Measurements from ENCODE around the gene PSMB2. TPM values are rescaled to one million over a fixed set of nuclear protein-coding genes. Genes with fewer than 3 reads are reported as not detected.

PSMB2 gene
- total and polyA plus RNA-seq, 4 donors, result 27.7 to 38.3 (median 36.1) TPM

GRCh38 chr1:35574655-35575415 is 66.5 kb downstream of the PSMB2 start:
- intact Hi-C loops (cut with DNase I), result no loop called here
- H3K27me3 ChIP-seq (ENCODE audit: control insufficient read depth in 1 of 2, insufficient read depth in 2 of 2, low read length in 1 of 2), result no peaks in the 10 kb centered on the region
- ATAC-seq (ENCODE audit: low FRiP score), result no peak
- DNase-seq, result peak in 1 of 2 donors; percentile 64
- H3K36me3 ChIP-seq (ENCODE audit: control insufficient read depth in 1 of 2, insufficient read depth in 2 of 2, low read length in 1 of 2), result no peaks in the 10 kb centered on the region
- WGBS, 2 donors, result 94% methylated on average over 30 of the region's 30 CpGs
- H3K27ac ChIP-seq (ENCODE audit: low read depth in 1 of 2, low read length in 2 of 2), result no peak overlapping the region
- no peaks in the 10 kb centered on the region for H3K4me1 ChIP-seq (ENCODE audit: control insufficient read depth in 1 of 2, insufficient read depth in 2 of 2, low read length in 2 of 2)
- H3K9me3 ChIP-seq (ENCODE audit: control insufficient read depth, low read length), result no peaks in the 10 kb centered on the region
- no peak overlapping the region for H3K4me3 ChIP-seq (ENCODE audit: low read length in 2 of 2)

DNA sequence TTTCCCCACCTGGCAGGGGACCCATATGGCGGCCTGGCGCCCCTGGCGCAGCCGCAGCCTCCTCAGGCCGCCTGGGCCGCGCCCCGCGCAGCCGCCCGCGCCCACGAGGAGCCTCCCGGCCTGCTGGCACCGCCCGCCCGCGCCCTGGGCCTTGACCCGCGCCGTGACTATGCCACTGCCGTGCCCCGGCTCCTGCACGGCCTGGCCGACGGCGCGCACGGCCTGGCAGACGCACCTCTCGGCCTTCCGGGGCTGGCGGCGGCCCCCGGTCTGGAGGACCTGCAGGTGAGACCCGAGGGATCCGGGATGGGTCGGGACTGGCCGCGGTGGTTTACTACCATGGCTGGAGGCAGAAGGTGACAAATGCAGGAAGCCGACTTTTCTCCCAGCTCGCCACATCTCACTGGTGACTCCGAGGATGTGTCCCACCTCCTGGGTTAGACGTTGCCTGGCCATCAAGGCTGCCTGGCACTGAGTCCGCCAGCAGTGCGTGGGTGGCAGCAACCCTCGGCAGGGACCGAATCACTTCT is 67.1 kb downstream of the PSMB2 start:
- Histone ChIP-seq H3K27ac (ENCODE audit: low read depth in 1 of 2, low read length in 2 of 2) (no peak overlapping the region), H3K27me3 (ENCODE audit: control insufficient read depth in 1 of 2, insufficient read depth in 2 of 2, low read length in 1 of 2) (no peaks in the 10 kb centered on the region), H3K36me3 (ENCODE audit: control insufficient read depth in 1 of 2, insufficient read depth in 2 of 2, low read length in 1 of 2) (no peaks in the 10 kb centered on the region), H3K9me3 (ENCODE audit: control insufficient read depth, low read length) (no peaks in the 10 kb centered on the region), H3K4me3 (ENCODE audit: low read length in 2 of 2) (no peak overlapping the region), H3K4me1 (ENCODE audit: control insufficient read depth in 1 of 2, insufficient read depth in 2 of 2, low read length in 2 of 2) (no peaks in the 10 kb centered on the region)
- ATAC-seq (ENCODE audit: low FRiP score) (no peak), DNase-seq (peak in 1 of 2 donors; percentile 68)
- 62 to 71% methylated on average over 36 to 48 of the region's 48 CpGs for WGBS, 2 donors
- intact Hi-C loops (cut with DNase I), result no loop called here

DNA sequence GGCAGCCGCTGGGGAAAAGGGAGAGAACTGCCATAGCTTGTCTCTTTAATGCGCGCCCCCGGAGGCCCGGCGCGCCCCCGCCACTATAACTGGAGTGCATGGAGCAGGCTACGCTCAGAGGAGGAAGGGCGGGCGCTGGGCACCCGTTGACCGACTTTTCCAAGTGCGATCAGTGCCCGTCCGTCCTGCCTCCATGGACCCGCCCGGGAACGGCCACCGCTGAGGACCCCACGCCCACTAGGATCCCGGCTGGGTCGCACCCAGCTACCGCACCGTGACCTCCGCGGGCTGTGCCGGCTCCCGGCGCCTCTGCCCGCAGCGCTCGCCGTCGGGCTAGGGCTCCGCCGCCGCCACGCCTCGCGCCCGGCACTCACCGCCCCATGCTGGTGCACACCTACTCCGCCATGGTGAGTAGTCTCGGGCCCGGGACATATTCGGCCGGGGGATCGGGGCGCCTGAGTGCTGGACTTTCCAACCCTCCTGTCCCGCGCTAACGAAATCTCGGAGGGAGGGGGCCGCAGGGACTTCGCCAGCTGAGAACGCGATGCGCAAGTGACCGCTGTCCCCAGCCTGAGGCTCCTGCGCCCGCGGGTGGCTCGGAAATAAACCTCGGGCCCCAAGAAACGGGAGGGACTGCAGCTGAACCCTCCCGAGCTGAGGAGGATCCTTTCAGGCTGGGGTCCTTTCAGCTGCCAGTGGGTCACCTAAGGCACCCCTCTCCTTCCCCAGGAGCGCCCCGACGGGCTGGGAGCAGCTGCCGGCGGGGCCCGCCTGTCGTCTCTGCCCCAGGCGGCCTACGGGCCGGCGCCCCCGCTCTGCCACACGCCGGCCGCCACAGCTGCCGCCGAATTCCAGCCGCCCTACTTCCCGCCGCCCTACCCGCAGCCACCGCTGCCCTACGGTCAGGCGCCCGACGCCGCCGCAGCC is 67.9 kb downstream of the PSMB2 start, which contains the start of gene TFAP2E:
Gene TFAP2E (plus strand): TSS at position 117 of the 927 bp plus-strand sequence. CDS start 264 bp downstream, at position 381.
- DNase-seq (peak; percentile 61 to 86), ATAC-seq (ENCODE audit: low FRiP score) (peak; percentile 2)
- no peaks in the 10 kb centered on the region for H3K36me3 ChIP-seq (ENCODE audit: control insufficient read depth in 1 of 2, insufficient read depth in 2 of 2, low read length in 1 of 2)
- H3K4me1 ChIP-seq (ENCODE audit: control insufficient read depth in 1 of 2, insufficient read depth in 2 of 2, low read length in 2 of 2), result no peaks in the 10 kb centered on the region
- peak within 1 kb of the TSS in 1 of 2 donors; percentile 10 for H3K4me3 ChIP-seq (ENCODE audit: low read length in 2 of 2)
- intact Hi-C loops (cut with DNase I), result no loop called here
- no peaks in the 10 kb centered on the region for H3K9me3 ChIP-seq (ENCODE audit: control insufficient read depth, low read length)
- H3K27me3 ChIP-seq (ENCODE audit: control insufficient read depth in 1 of 2, insufficient read depth in 2 of 2, low read length in 1 of 2), result no peaks in the 10 kb centered on the region
- 9% methylated on average over 82 to 95 of the region's 95 CpGs for WGBS, 2 donors
- H3K27ac ChIP-seq (ENCODE audit: low read depth in 1 of 2, low read length in 2 of 2), result no peak within 1 kb of the TSS

- no peak for ATAC-seq (ENCODE audit: low FRiP score)
- no peaks in the 10 kb centered on the region for H3K27me3 ChIP-seq (ENCODE audit: control insufficient read depth in 1 of 2, insufficient read depth in 2 of 2, low read length in 1 of 2)
- intact Hi-C loops (cut with DNase I), result no loop called here
Observed at GRCh38 chr1:35572296-35572695, 69.0 kb downstream of the PSMB2 start.

GRCh38 chr1:35571263-35571662 is 70.1 kb downstream of the PSMB2 start:
- ATAC-seq (ENCODE audit: low FRiP score), result no peak
- Histone ChIP-seq H3K9me3 (ENCODE audit: control insufficient read depth, low read length) (no peaks in the 10 kb centered on the region), H3K27me3 (ENCODE audit: control insufficient read depth in 1 of 2, insufficient read depth in 2 of 2, low read length in 1 of 2) (no peaks in the 10 kb centered on the region), H3K27ac (ENCODE audit: low read depth in 1 of 2, low read length in 2 of 2) (no peak overlapping the region), H3K36me3 (ENCODE audit: control insufficient read depth in 1 of 2, insufficient read depth in 2 of 2, low read length in 1 of 2) (no peaks in the 10 kb centered on the region), H3K4me3 (ENCODE audit: low read length in 2 of 2) (no peak overlapping the region), H3K4me1 (ENCODE audit: control insufficient read depth in 1 of 2, insufficient read depth in 2 of 2, low read length in 2 of 2) (no peaks in the 10 kb centered on the region)
- DNase-seq, result no peak
- intact Hi-C loops (cut with DNase I), result no loop called here
- WGBS, 2 donors, result 95 to 99% methylated on average over 8 of the region's 8 CpGs

More at GRCh38 chr1:35572296-35572695, 69.0 kb downstream of the PSMB2 start:
- no peaks in the 10 kb centered on the region for H3K9me3 ChIP-seq (ENCODE audit: control insufficient read depth, low read length)
- H3K27ac ChIP-seq (ENCODE audit: low read depth in 1 of 2, low read length in 2 of 2), result no peak overlapping the region
- no peaks in the 10 kb centered on the region for H3K4me1 ChIP-seq (ENCODE audit: control insufficient read depth in 1 of 2, insufficient read depth in 2 of 2, low read length in 2 of 2)
- H3K4me3 ChIP-seq (ENCODE audit: low read length in 2 of 2), result no peak overlapping the region
- WGBS, 2 donors, result 86 to 90% methylated on average over 2 of the region's 2 CpGs
- no peaks in the 10 kb centered on the region for H3K36me3 ChIP-seq (ENCODE audit: control insufficient read depth in 1 of 2, insufficient read depth in 2 of 2, low read length in 1 of 2)
- DNase-seq, result no peak

DNA sequence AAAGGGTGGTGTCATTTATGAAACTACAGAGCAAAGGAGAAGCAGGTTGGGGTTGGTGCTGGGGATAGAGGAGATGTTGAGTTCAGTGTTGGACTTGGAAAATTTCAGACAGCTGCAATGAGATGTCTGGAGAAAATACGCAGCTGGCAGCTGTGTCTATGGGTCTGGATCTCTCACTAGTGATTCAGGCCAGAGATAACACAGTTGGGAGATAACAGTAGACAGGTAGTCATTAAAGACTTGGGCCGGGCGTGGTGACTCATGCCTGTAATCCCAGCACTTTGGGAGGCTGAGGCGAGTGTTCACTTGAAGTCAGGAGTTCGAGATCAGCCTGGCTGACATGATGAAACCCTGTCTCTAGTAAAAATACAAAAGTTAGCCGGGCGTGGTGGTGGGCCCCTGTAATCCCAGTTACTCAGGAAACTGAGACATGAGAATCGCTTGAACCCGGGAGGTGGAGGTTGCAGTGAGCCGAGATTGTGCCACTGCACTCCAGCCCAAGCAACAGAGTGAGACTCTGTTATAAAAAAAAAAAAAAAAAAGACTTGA is 70.7 kb downstream of the PSMB2 start:
- ATAC-seq (ENCODE audit: low FRiP score), result no peak
- no peaks in the 10 kb centered on the region for H3K27me3 ChIP-seq (ENCODE audit: control insufficient read depth in 1 of 2, insufficient read depth in 2 of 2, low read length in 1 of 2)
- WGBS, 2 donors, result 91 to 93% methylated on average over 10 of the region's 10 CpGs
- H3K27ac ChIP-seq (ENCODE audit: low read depth in 1 of 2, low read length in 2 of 2), result no peak overlapping the region
- H3K4me3 ChIP-seq (ENCODE audit: low read length in 2 of 2), result no peak overlapping the region
- no peaks in the 10 kb centered on the region for H3K9me3 ChIP-seq (ENCODE audit: control insufficient read depth, low read length)
- H3K4me1 ChIP-seq (ENCODE audit: control insufficient read depth in 1 of 2, insufficient read depth in 2 of 2, low read length in 2 of 2), result no peaks in the 10 kb centered on the region
- intact Hi-C loops (cut with DNase I), result no loop called here
- H3K36me3 ChIP-seq (ENCODE audit: control insufficient read depth in 1 of 2, insufficient read depth in 2 of 2, low read length in 1 of 2), result no peaks in the 10 kb centered on the region
- DNase-seq, result no peak

- H3K36me3 ChIP-seq (ENCODE audit: control insufficient read depth in 1 of 2, insufficient read depth in 2 of 2, low read length in 1 of 2), result no peaks in the 10 kb centered on the region
- H3K4me1 ChIP-seq (ENCODE audit: control insufficient read depth in 1 of 2, insufficient read depth in 2 of 2, low read length in 2 of 2), result no peaks in the 10 kb centered on the region
- H3K9me3 ChIP-seq (ENCODE audit: control insufficient read depth, low read length), result no peaks in the 10 kb centered on the region
- DNase-seq, result no peak
- H3K27ac ChIP-seq (ENCODE audit: low read depth in 1 of 2, low read length in 2 of 2), result no peak overlapping the region
- H3K4me3 ChIP-seq (ENCODE audit: low read length in 2 of 2), result no peak overlapping the region
- intact Hi-C loops (cut with DNase I), result loop anchor here (2.0 to 10.0 kb wide), 4 partner anchors 157 to 375 kb away; partner anchors contain the start of gene SFPQ (in 1 of the 2)
- whole genome bisulfite sequencing, 2 donors, result 97 to 98% methylated on average over 1 of the region's 1 CpG
- no peaks in the 10 kb centered on the region for H3K27me3 ChIP-seq (ENCODE audit: control insufficient read depth in 1 of 2, insufficient read depth in 2 of 2, low read length in 1 of 2)
- no peak for ATAC-seq (ENCODE audit: low FRiP score)
Observed at GRCh38 chr1:35569936-35570335, 71.4 kb downstream of the PSMB2 start.

DNA sequence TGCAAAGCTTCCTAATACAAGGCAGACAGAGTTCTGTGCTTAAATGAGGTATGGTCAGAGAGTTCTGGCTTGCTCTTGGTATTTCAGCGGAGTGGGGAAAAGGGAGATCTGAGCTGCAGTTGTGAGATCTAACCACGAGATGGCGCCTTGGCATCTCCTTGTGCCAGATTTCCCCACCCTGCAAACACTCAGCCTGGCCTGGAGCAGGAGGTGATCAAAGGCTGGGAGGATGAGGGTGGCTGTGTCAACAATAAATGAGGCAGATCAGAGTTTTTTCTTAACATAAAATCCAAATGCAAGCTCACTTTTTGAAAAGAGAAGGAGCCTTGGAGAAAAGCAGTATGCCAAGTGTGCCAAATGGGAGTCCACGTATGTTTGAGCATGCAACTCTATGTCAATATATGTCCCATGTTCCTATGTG is 72.3 kb downstream of the PSMB2 start:
- Histone ChIP-seq H3K27me3 (ENCODE audit: control insufficient read depth in 1 of 2, insufficient read depth in 2 of 2, low read length in 1 of 2) (no peaks in the 10 kb centered on the region), H3K4me3 (ENCODE audit: low read length in 2 of 2) (no peak overlapping the region), H3K27ac (ENCODE audit: low read depth in 1 of 2, low read length in 2 of 2) (no peak overlapping the region), H3K36me3 (ENCODE audit: control insufficient read depth in 1 of 2, insufficient read depth in 2 of 2, low read length in 1 of 2) (no peaks in the 10 kb centered on the region), H3K9me3 (ENCODE audit: control insufficient read depth, low read length) (no peaks in the 10 kb centered on the region), H3K4me1 (ENCODE audit: control insufficient read depth in 1 of 2, insufficient read depth in 2 of 2, low read length in 2 of 2) (no peaks in the 10 kb centered on the region)
- peak; percentile 64 for ATAC-seq (ENCODE audit: low FRiP score)
- intact Hi-C loops (cut with DNase I), result loop anchor here (2.0 to 10.0 kb wide), 4 partner anchors 158 to 374 kb away; partner anchors contain the start of gene SFPQ (in 1 of the 2)
- DNase-seq, result peak; percentile 70 to 83
- WGBS, 2 donors, result 19 to 26% methylated on average over 4 of the region's 4 CpGs

Data from aorta (tissue), 5 donors.